Fibroblast of villous mesenchyme (primary cell): ENCODE results near the gene PRKAA2. TPM values are rescaled to one million over a fixed set of nuclear protein-coding genes. Genes with fewer than 3 reads are reported as not detected.
"Not testable (repeated sequence)": the region's sequence is repeated elsewhere in the genome, so short reads cannot be mapped to it uniquely, and the experiment has no call there.

Experiments
- DNase-seq: peaks from one replicate; pipeline ENCODE4 v3.0.0-alpha.2; 2010; ENCODE audit warnings: low read depth
- H3K4me3 ChIP-seq: 2 replicates; pipeline ENCODE4 v1.5.1; 2011; ENCODE audit warnings: low read depth, mild to moderate bottlenecking, low read length
- total RNA-seq: library from RNA; depleted of rRNA; stranded (reverse); fragments of >200 nt; gene quantifications from 2 replicates; pipeline ENCODE4 v1.2.3, GENCODE V29; 2012
- TF ChIP-seq, protein P1 (sequence below): IDR thresholded peaks from 2 replicates; pipeline ENCODE4 v1.5.1; 2012; ENCODE audit warnings: low read depth, mild to moderate bottlenecking, low read length; ENCODE audit not compliant: insufficient read depth

Gene PRKAA2
- total RNA-seq = 0.32 and 1.3 TPM in 2 replicates

DNA sequence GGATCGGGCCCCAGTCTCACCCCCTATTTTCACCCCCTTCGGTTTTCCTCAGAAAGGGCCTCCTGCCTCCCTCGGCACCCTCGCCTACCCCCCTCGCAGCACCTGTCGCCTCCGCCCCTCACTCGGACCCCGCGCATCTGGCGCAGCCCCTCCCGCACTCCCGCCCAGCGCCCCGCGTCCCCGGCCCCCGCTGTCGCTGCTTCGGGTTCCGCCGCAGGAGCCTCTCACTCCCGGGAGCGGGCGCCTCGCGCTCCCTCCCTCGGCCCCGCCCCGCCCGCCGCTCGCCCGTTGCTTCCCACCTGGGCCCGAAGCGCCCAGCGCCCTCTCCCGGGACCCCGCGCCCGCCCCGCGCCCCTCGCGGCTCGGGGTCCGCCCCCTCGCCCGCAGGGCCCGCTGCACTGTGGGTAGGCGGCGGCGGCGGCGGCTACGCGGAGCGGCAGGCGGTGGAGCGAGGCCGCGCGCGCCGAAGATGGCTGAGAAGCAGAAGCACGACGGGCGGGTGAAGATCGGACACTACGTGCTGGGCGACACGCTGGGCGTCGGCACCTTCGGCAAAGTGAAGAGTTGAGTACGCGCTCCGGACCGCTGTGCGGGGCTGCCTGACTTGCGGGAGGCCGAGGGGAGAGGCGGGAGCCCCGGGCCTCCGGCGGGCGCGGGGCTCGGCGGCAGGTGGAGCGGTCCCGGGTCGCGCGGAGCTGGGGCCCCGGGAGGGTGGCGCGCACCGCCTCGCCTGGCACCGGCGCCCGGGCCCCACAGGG lies at the start of gene PRKAA2:
Gene PRKAA2, plus strand, starts transcription at position 396 of the 758 bp plus-strand sequence. Its CDS starts 74 bp downstream, at position 470.
- H3K4me3 ChIP-seq = peak within 1 kb of the TSS; percentile 58
- no peak for DNase-seq
- TF ChIP-seq, protein P1, sequence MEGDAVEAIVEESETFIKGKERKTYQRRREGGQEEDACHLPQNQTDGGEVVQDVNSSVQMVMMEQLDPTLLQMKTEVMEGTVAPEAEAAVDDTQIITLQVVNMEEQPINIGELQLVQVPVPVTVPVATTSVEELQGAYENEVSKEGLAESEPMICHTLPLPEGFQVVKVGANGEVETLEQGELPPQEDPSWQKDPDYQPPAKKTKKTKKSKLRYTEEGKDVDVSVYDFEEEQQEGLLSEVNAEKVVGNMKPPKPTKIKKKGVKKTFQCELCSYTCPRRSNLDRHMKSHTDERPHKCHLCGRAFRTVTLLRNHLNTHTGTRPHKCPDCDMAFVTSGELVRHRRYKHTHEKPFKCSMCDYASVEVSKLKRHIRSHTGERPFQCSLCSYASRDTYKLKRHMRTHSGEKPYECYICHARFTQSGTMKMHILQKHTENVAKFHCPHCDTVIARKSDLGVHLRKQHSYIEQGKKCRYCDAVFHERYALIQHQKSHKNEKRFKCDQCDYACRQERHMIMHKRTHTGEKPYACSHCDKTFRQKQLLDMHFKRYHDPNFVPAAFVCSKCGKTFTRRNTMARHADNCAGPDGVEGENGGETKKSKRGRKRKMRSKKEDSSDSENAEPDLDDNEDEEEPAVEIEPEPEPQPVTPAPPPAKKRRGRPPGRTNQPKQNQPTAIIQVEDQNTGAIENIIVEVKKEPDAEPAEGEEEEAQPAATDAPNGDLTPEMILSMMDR = no peak

DNA sequence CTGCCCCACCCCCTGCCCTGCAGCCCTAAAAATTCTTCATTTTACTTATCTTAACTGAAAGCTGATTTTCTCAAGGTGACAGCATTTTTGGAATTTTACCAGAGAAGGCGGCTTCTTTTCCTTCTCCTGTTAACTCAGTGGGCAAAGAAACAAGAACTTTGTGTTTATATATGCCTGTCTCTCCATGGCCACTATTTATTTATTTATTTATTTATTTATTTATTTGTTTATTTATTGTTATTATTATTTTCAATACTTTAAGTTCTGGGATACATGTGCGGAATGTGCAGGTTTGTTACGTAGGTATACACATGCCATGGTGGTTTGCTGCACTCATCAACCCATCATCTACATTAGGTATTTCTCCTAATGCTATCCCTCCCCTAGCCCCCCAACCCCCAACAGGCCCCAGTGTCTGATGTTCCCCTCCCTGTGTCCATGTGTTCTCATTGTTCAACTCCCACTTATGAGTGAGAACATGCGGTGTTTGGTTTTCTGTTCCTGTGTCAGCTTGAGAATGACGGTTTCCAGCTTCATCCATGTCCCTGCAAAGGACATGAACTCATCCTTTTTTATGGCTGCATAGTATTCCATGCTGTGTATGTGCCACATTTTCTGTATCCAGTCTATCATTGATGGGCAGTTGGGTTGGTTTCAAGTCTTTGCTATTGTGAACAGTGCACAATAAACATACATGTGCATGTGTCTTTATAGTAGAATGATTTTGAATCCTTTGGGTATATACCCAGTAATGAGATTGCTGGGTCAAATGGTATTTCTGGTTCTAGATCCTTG lies 49.5 kb upstream of the PRKAA2 start:
- DNase-seq, H3K4me3 ChIP-seq: not testable (repeated sequence)

DNA sequence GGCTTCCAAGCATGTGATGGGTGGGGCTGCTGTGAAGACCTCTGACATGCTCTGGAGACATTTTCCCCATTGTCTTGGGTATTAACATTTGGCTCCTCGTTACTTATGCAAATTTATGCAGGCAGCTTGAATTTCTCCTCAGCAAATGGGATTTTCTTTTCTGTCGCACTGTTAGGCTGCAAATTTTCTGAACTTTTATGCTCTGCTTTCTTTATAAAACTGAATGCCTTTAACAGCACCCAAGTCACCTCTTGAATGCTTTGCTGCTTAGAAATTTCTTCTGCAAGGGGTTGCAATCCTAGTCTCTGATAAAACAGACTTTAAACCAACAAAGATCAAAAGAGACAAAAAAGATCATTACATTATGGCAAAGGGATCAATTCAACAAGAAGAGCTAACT lies 35.0 kb upstream of the PRKAA2 start:
- not testable (repeated sequence) for DNase-seq, H3K4me3 ChIP-seq

DNA sequence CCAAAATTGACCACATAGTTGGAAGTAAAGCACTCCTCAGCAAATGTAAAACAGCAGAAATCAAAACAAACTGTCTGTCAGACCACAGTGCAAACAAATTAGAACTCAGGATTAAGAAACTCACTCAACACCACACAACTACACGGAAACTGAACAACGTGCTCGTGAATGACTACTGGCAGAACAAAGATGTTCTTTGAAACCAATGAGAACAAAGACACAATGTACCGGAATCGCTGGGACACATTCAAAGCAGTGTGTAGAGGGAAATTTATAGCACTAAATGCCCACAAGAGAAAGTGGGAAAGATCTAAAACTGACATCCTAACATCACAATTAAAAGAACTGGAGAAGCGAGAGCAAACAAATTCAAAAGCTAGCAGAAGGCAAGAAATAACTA lies 34.3 kb upstream of the PRKAA2 start:
- H3K4me3 ChIP-seq, DNase-seq: not testable (repeated sequence)

DNA sequence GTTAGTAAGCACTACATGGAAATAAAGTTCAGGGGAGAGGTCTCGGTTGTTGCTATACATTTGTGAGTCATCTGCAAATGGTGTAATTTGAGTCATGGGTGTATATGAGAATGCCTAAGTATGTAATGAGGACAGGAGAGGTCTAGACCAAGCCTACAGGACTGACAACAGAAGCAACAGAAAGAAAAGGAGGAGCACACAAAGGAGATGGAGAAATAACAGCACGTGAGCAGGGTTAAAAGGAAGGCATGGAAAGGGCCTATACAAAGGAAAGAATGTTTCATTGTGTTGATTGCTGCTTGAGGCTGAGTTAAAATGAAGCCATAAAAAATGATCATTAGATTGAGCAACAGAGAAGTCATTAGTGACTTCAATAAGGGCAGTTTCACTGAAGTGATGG lies 28.0 kb upstream of the PRKAA2 start:
- peak; percentile 7 for DNase-seq
- H3K4me3 ChIP-seq = no peak overlapping the region
- TF ChIP-seq, protein P1 = no peak

DNA sequence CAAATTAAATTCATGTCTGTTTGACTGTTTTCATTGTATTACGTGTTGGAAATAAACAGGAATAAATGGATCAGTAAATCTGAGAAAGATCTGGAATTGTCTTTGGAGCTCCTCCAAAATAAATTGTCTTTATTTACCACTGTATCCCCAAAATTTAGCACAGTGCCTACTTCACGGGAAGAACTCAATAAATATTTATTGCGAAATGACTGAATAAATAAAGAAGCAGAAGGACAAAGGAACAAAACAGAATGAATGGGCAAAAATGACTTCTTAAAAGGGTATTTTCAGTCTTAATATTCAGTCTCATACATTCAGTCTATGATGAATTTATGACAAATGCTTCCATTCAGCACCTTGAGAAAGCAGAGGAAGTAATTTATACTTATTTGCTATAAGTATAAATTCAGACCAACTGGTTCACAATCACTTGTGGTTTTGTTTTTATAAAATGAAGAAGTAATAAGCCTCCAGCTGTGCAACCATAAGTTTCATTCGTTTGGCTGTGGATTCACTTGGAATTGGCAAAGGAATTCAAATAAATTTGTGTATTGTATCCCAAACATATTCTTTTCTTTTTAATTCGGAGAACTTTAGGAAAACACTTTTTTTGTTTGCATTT lies 19.2 kb upstream of the PRKAA2 start:
- DNase-seq = no peak
- TF ChIP-seq, protein P1 = no peak
- H3K4me3 ChIP-seq = no peak overlapping the region

DNA sequence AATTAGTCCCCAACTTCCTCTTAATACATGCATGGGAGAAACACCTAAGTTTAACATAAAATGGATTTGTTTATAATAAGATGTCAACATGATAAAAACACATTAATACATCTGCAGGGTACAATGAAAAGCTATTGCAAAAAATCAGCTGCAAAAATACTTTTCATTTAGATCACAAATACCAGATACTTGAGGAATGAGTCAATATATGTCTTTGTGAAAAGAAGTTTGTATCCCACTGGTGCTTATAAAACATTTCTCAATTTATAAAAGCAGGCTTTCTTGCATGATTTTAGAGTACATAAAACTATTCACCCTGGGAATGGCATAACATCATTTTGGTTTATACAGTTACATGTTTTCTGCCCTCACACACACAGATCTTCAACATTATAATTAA lies 18.6 kb upstream of the PRKAA2 start:
- TF ChIP-seq, protein P1 = no peak
- DNase-seq = no peak
- H3K4me3 ChIP-seq = no peak overlapping the region

DNA sequence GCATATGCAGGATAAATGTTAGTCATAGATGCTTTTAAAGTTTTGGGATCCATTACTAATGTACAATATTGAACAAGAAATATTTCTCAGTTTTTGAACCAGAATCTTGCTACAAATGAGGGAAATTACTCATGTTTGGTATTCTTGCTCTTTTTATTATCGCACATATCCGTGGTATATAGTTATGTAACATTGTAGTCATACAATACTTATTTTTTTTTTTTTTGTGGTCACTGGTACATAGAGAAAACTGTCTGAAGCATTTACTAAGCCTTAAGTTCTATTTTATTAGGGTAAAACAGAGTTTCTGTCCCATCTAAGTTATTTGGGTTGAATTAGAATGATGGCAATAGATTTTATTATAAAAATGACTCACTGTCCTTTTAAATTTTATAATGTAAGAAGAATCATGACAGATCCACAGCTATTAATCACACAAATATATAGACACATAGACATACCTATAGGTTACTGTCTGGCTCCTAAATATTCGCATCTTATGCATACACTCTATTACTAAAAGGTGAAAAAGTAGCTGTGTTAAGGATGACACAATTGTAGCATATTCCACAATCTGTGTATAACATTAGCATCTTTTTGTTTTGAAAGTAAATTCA lies 18.0 kb upstream of the PRKAA2 start:
- TF ChIP-seq, protein P1 = no peak
- DNase-seq = no peak

More for the DNA sequence above, 18.0 kb upstream of the PRKAA2 start:
- H3K4me3 ChIP-seq = no peak overlapping the region
